Rectal smooth muscle tissue (tissue), 1 donor: ENCODE measurements around the gene PGAP2.

ENCODE experiments used
- H3K27ac ChIP-seq: one replicate; pipeline ENCODE4 v1.7.0; 2013; ENCODE audit warnings: low read depth, low read length, inconsistent platforms
- H3K27me3 ChIP-seq: one replicate; pipeline ENCODE4 v1.7.0; 2013; ENCODE audit warnings: low read length; ENCODE audit not compliant: control insufficient read depth, insufficient read depth
- H3K36me3 ChIP-seq: one replicate; pipeline ENCODE4 v1.7.0; 2013; ENCODE audit warnings: low read length; ENCODE audit not compliant: control insufficient read depth, insufficient read depth
- H3K4me1 ChIP-seq: one replicate; pipeline ENCODE4 v1.7.0; 2013; ENCODE audit warnings: low read length; ENCODE audit not compliant: control insufficient read depth, insufficient read depth
- H3K4me3 ChIP-seq: one replicate; pipeline ENCODE4 v1.7.0; 2013; ENCODE audit warnings: low read length
- H3K9ac ChIP-seq: one replicate; pipeline ENCODE4 v1.7.0; 2013; ENCODE audit warnings: low read length

The PGAP2 gene

DNA sequence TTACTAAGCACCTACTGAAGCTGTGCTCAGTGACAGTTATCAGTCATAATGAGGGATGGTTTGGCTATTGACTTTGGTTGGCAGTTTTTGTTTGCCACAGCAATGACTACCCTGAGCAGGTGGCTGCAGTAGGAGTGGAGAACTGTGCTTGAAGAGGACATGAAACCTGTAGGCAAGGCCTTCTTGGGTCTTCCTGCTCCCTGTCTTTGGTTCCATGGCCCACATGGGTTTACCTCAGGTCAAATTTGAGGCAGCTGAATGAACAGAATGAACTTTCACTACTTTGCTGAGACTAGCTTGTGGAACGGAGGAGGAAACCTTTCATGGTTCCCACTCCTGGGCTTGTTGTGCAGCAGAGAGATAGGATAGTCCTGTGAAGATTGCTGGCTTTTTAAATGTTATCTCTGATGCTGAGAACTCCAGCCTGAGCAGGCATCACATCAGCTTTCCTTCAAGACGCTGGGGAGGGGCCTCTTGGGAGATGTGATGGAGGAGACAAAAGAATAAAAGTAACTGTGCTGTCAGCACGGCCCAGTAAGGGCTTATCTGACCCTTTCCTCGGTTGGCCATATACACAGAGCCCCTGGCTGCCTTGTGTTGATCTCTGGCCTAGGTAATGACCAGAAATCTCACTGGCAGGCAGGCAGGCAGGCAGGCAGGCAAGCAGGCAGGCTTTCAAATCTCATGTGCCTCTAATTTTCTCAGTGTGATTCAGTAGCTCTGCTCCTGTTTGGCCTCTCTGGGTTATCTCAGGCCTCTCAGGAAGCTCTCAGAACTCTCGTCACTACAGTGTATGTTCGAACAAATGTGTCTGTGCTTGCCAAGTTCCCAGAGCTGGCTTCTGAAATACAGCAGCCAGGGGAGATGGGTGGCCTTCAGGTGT, 59.1 kb downstream of the PGAP2 start:
- Histone ChIP-seq H3K4me1 (peaks cover 27% of the 10 kb centered on the region), H3K27ac (peak overlapping the region; percentile 60)

DNA sequence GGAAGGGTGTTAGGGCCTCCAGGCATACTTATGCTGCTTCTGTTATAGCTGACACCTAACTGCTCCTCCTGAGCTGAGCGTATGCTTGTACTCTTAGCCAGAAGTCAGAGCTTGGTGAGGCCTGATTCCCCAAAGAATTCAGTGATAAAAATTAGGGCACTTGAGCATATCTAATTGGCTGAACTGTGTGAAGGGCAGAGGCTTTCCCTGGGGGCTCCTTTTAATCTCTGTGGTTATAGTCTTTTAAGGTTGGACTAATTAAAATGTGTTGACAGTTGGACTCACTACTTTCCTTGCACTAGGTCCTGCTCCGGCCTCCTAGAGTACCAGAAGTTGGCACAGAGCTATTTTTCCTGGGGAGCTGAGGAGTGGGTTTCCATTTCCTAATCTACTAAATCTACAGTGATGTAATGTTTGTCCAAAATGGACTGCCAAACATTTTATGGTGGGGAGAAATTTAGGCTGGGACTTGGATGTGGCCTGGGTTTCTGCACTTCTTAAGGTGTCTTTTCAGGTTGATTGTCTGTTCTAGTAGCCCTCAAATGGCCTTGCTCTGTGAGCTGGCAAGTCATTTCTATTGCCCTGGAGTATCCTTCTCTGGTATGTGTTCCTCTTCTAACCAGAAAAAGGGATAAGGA, 65.5 kb downstream of the PGAP2 start:
- Histone ChIP-seq H3K9ac (no peak overlapping the region), H3K36me3 (no peaks in the 10 kb centered on the region), H3K4me3 (no peak overlapping the region), H3K27me3 (no peaks in the 10 kb centered on the region), H3K4me1 (peaks cover 9% of the 10 kb centered on the region), H3K27ac (no peak overlapping the region)

More for the DNA sequence above, 59.1 kb downstream of the PGAP2 start:
- no peak overlapping the region for H3K9ac ChIP-seq
- H3K36me3 ChIP-seq = no peaks in the 10 kb centered on the region
- H3K4me3 ChIP-seq = no peak overlapping the region
- no peaks in the 10 kb centered on the region for H3K27me3 ChIP-seq
